PC-3 (cell line): ENCODE data around the gene CACNA1B. TPM values are rescaled to one million over a fixed set of nuclear protein-coding genes. Genes with fewer than 3 reads are reported as not detected.

Experiments used
- ATAC-seq: fragments of 200-7000 bp; cut with Tn5 transposase; 2 replicates; pipeline ENCODE4 v1.9.1; 2020; ENCODE audit warnings: mild to moderate bottlenecking, moderate library complexity
- BruUV-seq: library from RNA; stranded (reverse); fragments of 400-500 nt; replicated peaks from 2 replicates; lab custom pipeline; 2021; lab: Mats Ljungman, UMichigan
- CTCF ChIA-PET: fragments of 300-600 bp; sonication (Branson Sonifier 250); formaldehyde crosslinking; loops from one replicate; lab custom pipeline; 2022; ENCODE audit warnings: antibody characterized with exemption; lab: Charles Lee
- POLR2A ChIA-PET: fragments of 300-600 bp; sonication (Branson Sonifier 250); formaldehyde crosslinking; loops from one replicate; lab custom pipeline; 2022; ENCODE audit warnings: antibody characterized with exemption; ENCODE audit not compliant: unreplicated experiment; lab: Charles Lee
- DNase-seq: peaks from one replicate; pipeline ENCODE4 v3.0.0-alpha.2; 2015
- H2AFZ ChIP-seq: fragments of 300-600 bp; sonication (generic); 2 replicates; pipeline ENCODE4 v1.6.0; 2016; ENCODE audit warnings: antibody characterized with exemption, low read length
- H3F3A ChIP-seq: fragments of 300-600 bp; sonication (generic); one replicate; pipeline ENCODE4 v1.6.0; 2017; ENCODE audit warnings: antibody characterized with exemption, low read length, control low read depth, mild to moderate bottlenecking; ENCODE audit not compliant: unreplicated experiment
- H3K27ac ChIP-seq: fragments of 300-600 bp; sonication (generic); 2 replicates; pipeline ENCODE4 v1.5.1; 2016; ENCODE audit warnings: mild to moderate bottlenecking, low read length
- H3K27me3 ChIP-seq: fragments of 300-600 bp; sonication (generic); 2 replicates; pipeline ENCODE4 v1.6.1; 2016; ENCODE audit warnings: low read length, mixed read lengths
- H3K36me3 ChIP-seq: fragments of 300-600 bp; sonication (generic); 2 replicates; pipeline ENCODE4 v1.6.1; 2016; ENCODE audit warnings: low read depth, mixed run types, low read length, mixed read lengths
- H3K4me1 ChIP-seq: fragments of 300-600 bp; sonication (generic); 2 replicates; pipeline ENCODE4 v1.5.1; 2016; ENCODE audit warnings: low read length; ENCODE audit not compliant: insufficient read depth
- H3K4me2 ChIP-seq: fragments of 300-600 bp; sonication (generic); 2 replicates; pipeline ENCODE4 v1.6.0; 2016; ENCODE audit warnings: low read length
- H3K4me3 ChIP-seq: fragments of 300-600 bp; sonication (generic); 2 replicates; pipeline ENCODE4 v1.5.1; 2016; ENCODE audit warnings: mild to moderate bottlenecking, low read length, mixed read lengths
- H3K79me2 ChIP-seq: fragments of 300-600 bp; sonication (generic); 2 replicates; pipeline ENCODE4 v1.6.1; 2017; ENCODE audit warnings: low read length, mixed read lengths
- H3K9ac ChIP-seq: fragments of 300-600 bp; sonication (generic); 2 replicates; pipeline ENCODE4 v1.6.0; 2016; ENCODE audit warnings: mild to moderate bottlenecking, low read length
- H3K9me2 ChIP-seq: fragments of 300-600 bp; sonication (generic); replicated peaks from 2 replicates; pipeline ENCODE4 v1.6.1; 2016; ENCODE audit warnings: mixed run types, low read length, mixed read lengths
- H3K9me3 ChIP-seq: fragments of 300-600 bp; sonication (generic); 2 replicates; pipeline ENCODE4 v1.6.1; 2016; ENCODE audit warnings: low read length, mixed read lengths
- H4K20me1 ChIP-seq: fragments of 300-600 bp; sonication (generic); 2 replicates; pipeline ENCODE4 v1.6.1; 2016; ENCODE audit warnings: low read length, mixed read lengths
- CTCF ChIP-seq: fragments of 300-600 bp; sonication (generic); conservative IDR thresholded peaks from 2 replicates; pipeline ENCODE4 v1.5.1; 2017; ENCODE audit warnings: antibody characterized with exemption, low read depth, mild to moderate bottlenecking, low read length
- EZH2 ChIP-seq: fragments of 300-600 bp; sonication (generic); IDR thresholded peaks from one replicate; pipeline ENCODE4 v1.6.1; 2017; ENCODE audit warnings: antibody characterized with exemption, mild to moderate bottlenecking, low read length; ENCODE audit not compliant: unreplicated experiment
- EZH2phosphoT487 ChIP-seq: fragments of 300-600 bp; sonication (generic); IDR thresholded peaks from 2 replicates; pipeline ENCODE4 v1.6.1; 2018; ENCODE audit warnings: mild to moderate bottlenecking, antibody characterized with exemption, low read length, borderline replicate concordance
- intact Hi-C: fragments of 100-400 bp; cut with micrococcal nuclease; formaldehyde crosslinking; loops from 2 replicates; pipeline ENCODE4 v1.9.0; 2023
- total RNA-seq: library from RNA; depleted of rRNA; stranded (reverse); fragments of >200 nt; gene quantifications from 2 replicates; pipeline ENCODE4 v1.2.3, GENCODE V29; 2014

Gene CACNA1B
- total RNA-seq, 1 experiment from 2014 or later = not detected

DNA sequence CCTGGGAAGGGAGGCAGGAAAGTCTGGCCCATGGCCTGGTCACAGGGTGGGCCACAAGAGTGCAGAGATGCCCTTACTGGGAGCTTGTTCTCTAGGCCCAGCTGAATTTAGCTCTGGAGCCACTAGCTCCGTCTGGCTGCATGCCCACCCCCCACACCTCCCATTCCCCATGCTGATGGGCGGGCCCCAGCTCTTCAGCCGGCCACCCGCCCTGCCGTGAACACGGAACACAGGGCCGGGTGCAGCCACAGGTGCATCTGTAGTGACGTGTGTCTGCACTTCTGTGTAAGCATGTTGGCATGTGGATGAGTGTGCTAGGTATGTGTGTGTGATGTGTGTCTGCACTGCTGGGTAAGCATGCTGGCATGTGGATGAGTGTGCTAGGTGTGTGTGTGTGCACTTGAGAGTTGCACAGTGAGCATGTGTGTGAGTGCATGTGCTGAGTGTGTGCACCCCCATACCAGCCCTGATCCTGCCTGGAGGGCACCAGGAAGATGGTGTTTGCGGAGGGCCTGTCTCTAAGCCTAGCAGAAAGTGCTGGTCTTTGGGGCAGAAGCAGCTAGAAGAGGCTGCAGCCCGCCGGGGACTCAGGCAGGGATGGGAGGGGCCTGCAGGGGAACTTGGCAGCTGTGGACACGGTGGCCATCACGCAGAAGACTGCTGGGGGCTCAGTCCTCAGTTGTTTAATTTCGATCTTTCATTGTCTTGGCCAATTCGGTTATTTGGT lies 136.4 kb downstream of the CACNA1B start:
- BruUV-seq = no TSS peak
- ATAC-seq (no peak), DNase-seq (no peak)
- intact Hi-C loops = no loop called here
- Histone ChIP-seq H4K20me1 (no peaks in the 10 kb centered on the region), H3K9me3 (no peaks in the 10 kb centered on the region), H3K27me3 (no peaks in the 10 kb centered on the region), H3K9ac (no peak overlapping the region), H3K27ac (no peak overlapping the region), H3K4me1 (no peaks in the 10 kb centered on the region), H3K4me3 (no peak overlapping the region), H3K9me2 (no peaks in the 10 kb centered on the region), H3K36me3 (no peaks in the 10 kb centered on the region), H3K4me2 (no peak overlapping the region), H3K79me2 (no peaks in the 10 kb centered on the region), H2AFZ (no peak overlapping the region), H3F3A (no peaks in the 10 kb centered on the region)
- TF ChIP-seq CTCF (no peak), EZH2phosphoT487 (no peak), EZH2 (no peak)
- POLR2A ChIA-PET = no interaction called here
- CTCF ChIA-PET = no interaction called here

DNA sequence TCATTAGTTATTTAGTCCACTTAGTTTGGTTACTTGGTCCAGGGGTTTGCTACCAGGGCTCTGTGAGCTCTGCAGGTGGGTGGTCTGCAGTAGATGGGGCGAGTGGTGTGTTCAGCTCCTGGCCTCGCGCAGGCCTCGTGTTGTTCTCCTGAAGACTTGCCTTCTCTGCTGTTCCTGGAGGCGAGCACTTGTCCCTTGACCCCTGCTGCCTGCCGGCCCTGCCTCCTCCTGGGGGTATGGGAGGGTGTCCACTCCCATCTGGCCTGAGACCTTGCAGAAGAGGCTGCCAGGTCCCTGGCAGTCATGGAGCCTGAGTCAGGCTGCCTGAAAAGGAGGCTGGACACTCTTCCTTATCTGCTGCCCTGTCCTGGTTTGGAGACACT lies 137.0 kb downstream of the CACNA1B start:
- no peak for ATAC-seq
- Histone ChIP-seq H3K4me1 (no peaks in the 10 kb centered on the region), H2AFZ (no peak overlapping the region), H3F3A (no peaks in the 10 kb centered on the region), H3K9ac (no peak overlapping the region), H4K20me1 (no peaks in the 10 kb centered on the region), H3K79me2 (no peaks in the 10 kb centered on the region), H3K27me3 (no peaks in the 10 kb centered on the region), H3K36me3 (no peaks in the 10 kb centered on the region), H3K4me2 (no peak overlapping the region), H3K27ac (no peak overlapping the region), H3K4me3 (no peak overlapping the region), H3K9me3 (no peaks in the 10 kb centered on the region), H3K9me2 (no peaks in the 10 kb centered on the region)
- BruUV-seq = no TSS peak
- no peak for DNase-seq
- TF ChIP-seq CTCF (no peak), EZH2phosphoT487 (no peak), EZH2 (no peak)
- intact Hi-C loops = no loop called here
- POLR2A ChIA-PET = no interaction called here
- CTCF ChIA-PET = no interaction called here

DNA sequence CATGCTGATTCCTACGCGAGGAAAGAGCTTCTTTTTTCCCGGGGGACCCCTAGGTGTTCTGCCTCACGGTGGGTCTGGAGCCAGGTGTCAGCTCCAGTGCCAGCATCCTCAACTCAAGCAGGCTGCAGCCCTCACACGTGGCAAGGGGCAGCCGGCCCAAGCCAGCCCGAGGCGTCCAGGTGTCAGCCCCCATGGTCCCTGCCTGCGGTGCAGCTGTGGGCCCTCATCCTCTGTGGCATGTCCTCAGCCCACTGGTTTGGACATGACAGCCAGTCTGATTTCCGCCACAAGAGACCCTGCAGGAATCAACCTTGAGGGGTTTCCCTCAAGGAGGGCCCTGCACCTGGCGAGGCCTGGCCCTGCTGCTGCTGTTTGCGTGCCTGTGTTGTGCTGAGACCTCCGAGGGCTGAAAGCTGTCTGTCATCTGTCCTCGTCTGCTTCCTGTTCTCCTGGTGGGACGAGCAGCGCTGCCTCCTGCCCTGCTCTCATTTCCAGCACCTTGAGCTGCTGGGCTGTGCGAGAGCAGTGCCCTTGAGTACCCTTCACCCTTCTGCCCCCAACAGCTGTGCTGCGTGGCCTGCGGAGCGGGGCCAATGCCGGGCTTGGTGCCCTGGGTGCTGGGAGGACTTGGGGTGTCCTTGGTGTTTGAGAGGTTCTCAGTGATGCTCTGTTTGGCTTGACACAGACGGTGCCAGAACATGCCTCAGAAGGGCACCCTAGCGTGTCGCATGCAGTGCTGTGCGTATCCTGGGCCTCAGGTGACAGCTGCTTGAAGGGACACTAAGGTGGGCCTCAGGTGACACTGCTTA lies 137.6 kb downstream of the CACNA1B start:
- Histone ChIP-seq H3K9me3 (no peaks in the 10 kb centered on the region), H3K27me3 (no peaks in the 10 kb centered on the region), H3K4me3 (no peak overlapping the region), H3K4me2 (no peak overlapping the region), H2AFZ (no peak overlapping the region), H3K9ac (no peak overlapping the region), H3K9me2 (no peaks in the 10 kb centered on the region), H3K4me1 (no peaks in the 10 kb centered on the region), H3F3A (no peaks in the 10 kb centered on the region), H3K36me3 (no peaks in the 10 kb centered on the region), H3K27ac (no peak overlapping the region), H3K79me2 (no peaks in the 10 kb centered on the region), H4K20me1 (no peaks in the 10 kb centered on the region)
- TF ChIP-seq CTCF (no peak), EZH2phosphoT487 (no peak), EZH2 (no peak)
- BruUV-seq = no TSS peak
- ATAC-seq = no peak
- ChIA-PET POLR2A (no interaction called here), CTCF (no interaction called here)
- DNase-seq = no peak
- intact Hi-C loops = no loop called here
